Measurements from ENCODE around the gene CDK6. TPM values are rescaled to one million over a fixed set of nuclear protein-coding genes. Genes with fewer than 3 reads are reported as not detected.

Gene CDK6
- total and polyA plus RNA-seq, 2 of the 8 experiments (the other 6 are each of a cell fraction or from before 2014, with no cell fraction given) = 5.9 to 18.9 TPM

- TF ChIP-seq CHD7 (IDR thresholded peaks at IDR 0.05; ENCODE audit: insufficient replicate concordance, low read length) = peak; percentile 53
- TF ChIP-seq POU5F1 (IDR thresholded peaks at IDR 0.05; ENCODE audit: low read depth, low read length) = peak; percentile 39; the same call in 1 of the 2 replicates
These were observed 151.0 kb downstream of the CDK6 start (continued) for GRCh38 chr7:92685136-92686042.

All from H1 (cell line).